Adrenal gland (tissue), 12 donors: ENCODE measurements around the gene LHFPL6. TPM values are rescaled to one million over a fixed set of nuclear protein-coding genes. Genes with fewer than 3 reads are reported as not detected.

Experiments
- DNase-seq, 7 donors: peaks; one replicate each; pipeline ENCODE4 v3.0.0-alpha.2; 2019 to 2020
- H3K27ac ChIP-seq, 5 donors: fragments of 200-600 bp; sonication (generic) in 4 of 5; 1 replicate in 3 of 5; 2 replicates in 2 of 5; pipeline versions ENCODE4 v1.5.1 to v1.8.0; 2016 to 2020; ENCODE audit warnings: mild to moderate bottlenecking in 1 of 5
- H3K27me3 ChIP-seq: fragments of 200-600 bp; 2 replicates; pipeline ENCODE4 v1.8.0; 2021
- H3K36me3 ChIP-seq, 2 donors: fragments of 200-600 bp; replicated peaks in 1 of 2; 1 replicate in 1 of 2; 2 replicates in 1 of 2; pipeline versions ENCODE4 v1.5.1 to v1.8.0; 2018 to 2022
- H3K4me1 ChIP-seq, 2 donors: fragments of 200-600 bp; replicated peaks in 1 of 2; 1 replicate in 1 of 2; 2 replicates in 1 of 2; pipeline versions ENCODE4 v1.5.1 to v1.8.0; 2018 to 2021
- H3K4me3 ChIP-seq, 4 donors: fragments of 200-600 bp; sonication (generic) in 3 of 4; one replicate each; pipeline ENCODE4 v1.5.1; 2016 to 2018
- H3K9me3 ChIP-seq, 3 donors: fragments of 200-600 bp; sonication (generic) in 1 of 3; replicated peaks in 1 of 3; 1 replicate in 2 of 3; 2 replicates in 1 of 3; pipeline versions ENCODE4 v1.5.1 to v1.8.0; 2016 to 2021
- CTCF ChIP-seq, 6 experiments: fragments of 450-650 bp in 4 of 6; fragments of 200-600 bp in 2 of 6; sonication (generic) in 1 of 6; IDR thresholded peaks; 1 replicate in 5 of 6; 2 replicates in 1 of 6; pipeline versions ENCODE4 v1.5.1 to v1.8.0; 2016 to 2021; ENCODE audit warnings: antibody characterized with exemption in 6 of 6, mild to moderate bottlenecking in 2 of 6, moderate library complexity in 1 of 6
- POLR2A ChIP-seq, 2 donors: fragments of 450-650 bp; IDR thresholded peaks; one replicate each; pipeline ENCODE4 v1.6.1; 2017; ENCODE audit warnings: antibody characterized with exemption in 2 of 2, mild to moderate bottlenecking in 2 of 2, moderate library complexity in 1 of 2
- WGBS, 4 donors: extraction: QIAGEN DNeasy Blood & Tissue Kit in 2 of 4; methylation state at CpG; one replicate each; pipeline versions ENCODE4 v1.1.5 to v1.1.7; 2013 to 2017; 5-methylcytosine and 5-hydroxymethylcytosine counted together
- intact Hi-C, 2 donors: fragments of 100-400 bp; cut with DNase I; formaldehyde crosslinking; loops; one replicate each; pipeline versions ENCODE4 v1.14.1 to v1.15.0; 2022 to 2023
- polyA plus RNA-seq, 3 donors: library from polyadenylated mRNA; stranded (reverse); fragments of 200-250 nt in 2 of 3; fragments of 350-450 nt in 1 of 3; fragmentation: Illumina TruSeq in 1 of 3; extraction: RNeasy Lipid Tissue Mini Kit (QIAGEN cat#74804) in 1 of 3; gene quantifications; one replicate each; pipeline ENCODE4 v1.2.3, GENCODE V29; 2013 to 2014
- total RNA-seq, 9 donors: library from RNA; depleted of rRNA in 4 of 9; stranded (reverse); fragments of >200 nt in 4 of 9; fragments of 120-200 nt in 1 of 9; fragmentation: NEBNext Ultra II Directional in 1 of 9; extraction: Animal tissue kit (Norgen Biotek cat#: 25700) in 1 of 9; gene quantifications; one replicate each; pipeline versions ENCODE4 v1.1.0 to v1.2.4, GENCODE V29; 2013 to 2023
- donor health status: healthy with polysubstance abuse.
- donor health status: Bipolar disorder and iron deficiency.
- donor health status: DM: yes; HTN: yes; CAD: no.
- donor health status: DM: no; HTN: no; CAD: no.
- donor health status: DM: no; HTN: no; CAD: no.
- donor health status: DM: yes; HTN: yes; CAD: no.

Gene LHFPL6
- total and polyA plus RNA-seq, 12 donors, result 28.9 to 113 (median 46.6) TPM

GRCh38 chr13:39446865-39447264 lies 156.1 kb downstream of the LHFPL6 start:
- DNase-seq, result no peak
- TF ChIP-seq POLR2A (IDR thresholded peaks at IDR 0.05) (no peak), CTCF (IDR thresholded peaks at IDR 0.05) (no peak)
- 69 to 81% (median 78%) methylated on average over 4 of the region's 4 CpGs for WGBS, 4 donors
- Histone ChIP-seq H3K27ac (no peak overlapping the region), H3K36me3 (no peaks in the 10 kb centered on the region), H3K9me3 (no peaks in the 10 kb centered on the region), H3K4me1 (peaks cover 10 to 18% of the 10 kb centered on the region in 2 donors), H3K4me3 (no peak overlapping the region), H3K27me3 (no peaks in the 10 kb centered on the region)
- intact Hi-C loops, result no loop called here

- H3K4me1 ChIP-seq, result peaks cover 0 to under 1% of the 10 kb centered on the region in 2 donors
- H3K9me3 ChIP-seq, result no peaks in the 10 kb centered on the region
- H3K36me3 ChIP-seq, result no peaks in the 10 kb centered on the region
- H3K27me3 ChIP-seq, result no peaks in the 10 kb centered on the region
- no peak overlapping the region for H3K27ac ChIP-seq
- intact Hi-C loops, result no loop called here
- H3K4me3 ChIP-seq, result no peak overlapping the region
- WGBS, 4 donors, result 93 to 100% (median 98%) methylated on average over 2 of the region's 2 CpGs
- TF ChIP-seq POLR2A (IDR thresholded peaks at IDR 0.05) (no peak), CTCF (IDR thresholded peaks at IDR 0.05) (no peak)
- DNase-seq, result no peak
Observed at GRCh38 chr13:39444866-39445265, 158.1 kb downstream of the LHFPL6 start.

GRCh38 chr13:39433651-39434050 lies 169.3 kb downstream of the LHFPL6 start:
- WGBS, 4 donors, result 58 to 75% (median 65%) methylated on average over 1 of the region's 1 CpG
- DNase-seq, result no peak

GRCh38 chr13:39432196-39432595 lies 170.8 kb downstream of the LHFPL6 start:
- intact Hi-C loops, result no loop called here

More at GRCh38 chr13:39433651-39434050, 169.3 kb downstream of the LHFPL6 start:
- intact Hi-C loops, result no loop called here
- TF ChIP-seq POLR2A (IDR thresholded peaks at IDR 0.05), result no peak
- no peak for TF ChIP-seq CTCF (IDR thresholded peaks at IDR 0.05)
- H3K4me3 ChIP-seq, result no peak overlapping the region
- peaks cover 0 to 7% (median 0%) of the 10 kb centered on the region in 3 donors for H3K9me3 ChIP-seq
- no peak overlapping the region for H3K27ac ChIP-seq
- no peaks in the 10 kb centered on the region for H3K4me1 ChIP-seq
- no peaks in the 10 kb centered on the region for H3K27me3 ChIP-seq
- H3K36me3 ChIP-seq, result no peaks in the 10 kb centered on the region

More at GRCh38 chr13:39432196-39432595, 170.8 kb downstream of the LHFPL6 start:
- Histone ChIP-seq H3K9me3 (no peaks in the 10 kb centered on the region), H3K36me3 (no peaks in the 10 kb centered on the region), H3K4me3 (no peak overlapping the region), H3K4me1 (no peaks in the 10 kb centered on the region), H3K27ac (no peak overlapping the region), H3K27me3 (no peaks in the 10 kb centered on the region)
- 92 to 95% (median 94%) methylated on average over 1 of the region's 1 CpG for WGBS, 4 donors
- no peak for DNase-seq
- TF ChIP-seq POLR2A (IDR thresholded peaks at IDR 0.05), result no peak
- no peak for TF ChIP-seq CTCF (IDR thresholded peaks at IDR 0.05)
